Stimulated activated CD4-positive, alpha-beta T cell treated with anti-CD3 and anti-CD28 coated beads, Interleukin-12 subunit alpha, Interleukin-12 subunit beta, amount 100 ng/mL, for 4 hours (primary cell): Measurements from ENCODE around the gene FANCG.

Source experiments
- DNase-seq: peaks from one replicate; pipeline ENCODE4 v3.0.0-alpha.2; 2020

The FANCG gene

GRCh38 chr9:35102769-35103659, 23.3 kb upstream of the FANCG start, which contains the start of gene STOML2:
Gene STOML2 (minus strand): TSS chr9:35103131. CDS start chr9:35103094, 37 bp downstream.
- peak; percentile 83 for DNase-seq

GRCh38 chr9:35102465-35102768, 22.7 kb upstream of the FANCG start:
- DNase-seq, result no peak

- DNase-seq, result no peak
Measured at GRCh38 chr9:35097573-35097972, 17.8 kb upstream of the FANCG start.

- peak; percentile 89 for DNase-seq
Measured at GRCh38 chr9:35096035-35096849, 16.5 kb upstream of the FANCG start, which contains the start of gene PIGO. Gene PIGO (minus strand): TSS chr9:35096591. CDS start chr9:35095565, 1,026 bp downstream.

GRCh38 chr9:35091536-35091935, 11.8 kb upstream of the FANCG start:
- no peak for DNase-seq

GRCh38 chr9:35089434-35089833, 9.7 kb upstream of the FANCG start:
- DNase-seq, result no peak

GRCh38 chr9:35085078-35085477, 5.3 kb upstream of the FANCG start:
- DNase-seq, result no peak

- no peak for DNase-seq
Measured at GRCh38 chr9:35079041-35079425, 709 bp downstream of the FANCG start.

GRCh38 chr9:35078066-35078465, 1.7 kb downstream of the FANCG start:
- no peak for DNase-seq

- no peak for DNase-seq
Measured at GRCh38 chr9:35076848-35077247, 2.9 kb downstream of the FANCG start.

- no peak for DNase-seq
Measured at GRCh38 chr9:35075358-35075757, 4.4 kb downstream of the FANCG start.

GRCh38 chr9:35074791-35075190, 5.0 kb downstream of the FANCG start:
- DNase-seq, result no peak

GRCh38 chr9:35074141-35074540, 5.6 kb downstream of the FANCG start:
- DNase-seq, result no peak

- DNase-seq, result no peak
Measured at GRCh38 chr9:35073279-35073612, 6.5 kb downstream of the FANCG start.

- DNase-seq, result peak; percentile 92
Measured at GRCh38 chr9:35072461-35073278, 7.1 kb downstream of the FANCG start, which contains the start of gene VCP. Gene VCP (minus strand): TSS chr9:35072625. CDS start chr9:35072353, 272 bp downstream.

GRCh38 chr9:35071814-35072460, 7.8 kb downstream of the FANCG start:
- DNase-seq, result peak; percentile 70

- no peak for DNase-seq
Measured at GRCh38 chr9:35070823-35071813, 8.6 kb downstream of the FANCG start.

- DNase-seq, result no peak
Measured at GRCh38 chr9:35069020-35069419, 10.7 kb downstream of the FANCG start.

GRCh38 chr9:35067056-35067455, 12.7 kb downstream of the FANCG start:
- no peak for DNase-seq

GRCh38 chr9:35060548-35061207, 19.1 kb downstream of the FANCG start:
- DNase-seq, result no peak

GRCh38 chr9:35059438-35059837, 20.3 kb downstream of the FANCG start:
- no peak for DNase-seq
